Breast epithelium (tissue), 4 donors: ENCODE results near the gene FOCAD. TPM values are rescaled to one million over a fixed set of nuclear protein-coding genes. Genes with fewer than 3 reads are reported as not detected.

Experiments used
- DNase-seq, 2 donors: peaks; one replicate each; pipeline ENCODE4 v3.0.0-alpha.2; 2019; ENCODE audit warnings: low spot score in 2 of 2
- H3K27ac ChIP-seq, 2 donors: fragments of 200-600 bp; sonication (generic) in 1 of 2; one replicate each; pipeline ENCODE4 v1.5.1; 2016 to 2019; ENCODE audit warnings: mild to moderate bottlenecking in 1 of 2
- H3K27me3 ChIP-seq, 2 donors: fragments of 200-600 bp; sonication (generic) in 1 of 2; one replicate each; pipeline versions ENCODE4 v1.5.1 to v1.6.0; 2017 to 2019; ENCODE audit warnings: control low read depth in 1 of 2, mild to moderate bottlenecking in 1 of 2
- H3K36me3 ChIP-seq: fragments of 200-600 bp; one replicate; pipeline ENCODE4 v1.5.1; 2019
- H3K4me1 ChIP-seq, 2 donors: fragments of 200-600 bp; sonication (generic); one replicate each; pipeline ENCODE4 v1.5.1; 2016 to 2019; ENCODE audit warnings: control low read depth in 1 of 2
- H3K4me3 ChIP-seq, 3 donors: fragments of 200-600 bp; sonication (generic); 1 replicate in 2 of 3; 2 replicates in 1 of 3; pipeline ENCODE4 v1.5.1; 2016 to 2019; ENCODE audit warnings: mild to moderate bottlenecking in 3 of 3, moderate library complexity in 2 of 3
- H3K9me3 ChIP-seq, 2 donors: fragments of 200-600 bp; sonication (generic) in 1 of 2; one replicate each; pipeline ENCODE4 v1.5.1; 2016 to 2019; ENCODE audit warnings: control low read depth in 1 of 2
- CTCF ChIP-seq, 3 donors: fragments of 450-650 bp; IDR thresholded peaks; one replicate each; pipeline ENCODE4 v1.5.1; 2016 to 2017; ENCODE audit warnings: antibody characterized with exemption in 3 of 3, mild to moderate bottlenecking in 3 of 3, moderate library complexity in 3 of 3
- POLR2A ChIP-seq: fragments of 450-650 bp; IDR thresholded peaks from one replicate; pipeline ENCODE4 v1.6.1; 2016; ENCODE audit warnings: antibody characterized with exemption, mild to moderate bottlenecking, moderate library complexity
- POLR2AphosphoS5 ChIP-seq, 3 donors: sonication (generic); formaldehyde crosslinking; IDR thresholded peaks; one replicate each; pipeline ENCODE4 v1.6.1; 2017; ENCODE audit warnings: antibody characterized with exemption in 3 of 3
- intact Hi-C: fragments of 100-400 bp; cut with DNase I; formaldehyde crosslinking; loops from one replicate; pipeline ENCODE4 v1.15.1; 2023; ENCODE audit warnings: low total_unique reads
- total RNA-seq, 3 donors: library from RNA; depleted of rRNA; stranded (reverse); fragments of >200 nt; gene quantifications; one replicate each; pipeline ENCODE4 v1.1.0, GENCODE V29; 2016

Gene FOCAD
- total RNA-seq, 3 donors from 2014 or later = 23.4 to 48.1 (median 36.7) TPM

- no peaks in the 10 kb centered on the region for H3K9me3 ChIP-seq
- no peaks in the 10 kb centered on the region for H3K27me3 ChIP-seq
- peak in 1 of 2 donors; percentile 28 for DNase-seq
- no peaks in the 10 kb centered on the region for H3K4me1 ChIP-seq
- H3K27ac ChIP-seq = no peak overlapping the region
- H3K36me3 ChIP-seq = no peaks in the 10 kb centered on the region
- TF ChIP-seq CTCF (IDR thresholded peaks at IDR 0.05) (no peak), POLR2AphosphoS5 (IDR thresholded peaks at IDR 0.05) (no peak), POLR2A (no peak)
- no peak overlapping the region for H3K4me3 ChIP-seq
- intact Hi-C loops = no loop called here
Observed at GRCh38 chr9:20693068-20693467, 9.0 kb downstream of the FOCAD start.

- intact Hi-C loops = no loop called here
- no peak overlapping the region for H3K27ac ChIP-seq
- TF ChIP-seq POLR2AphosphoS5 (IDR thresholded peaks at IDR 0.05) (no peak), POLR2A (no peak), CTCF (IDR thresholded peaks at IDR 0.05) (no peak)
- no peaks in the 10 kb centered on the region for H3K9me3 ChIP-seq
- no peaks in the 10 kb centered on the region for H3K36me3 ChIP-seq
- no peaks in the 10 kb centered on the region for H3K4me1 ChIP-seq
- DNase-seq = no peak
- H3K4me3 ChIP-seq = no peak overlapping the region
- H3K27me3 ChIP-seq = no peaks in the 10 kb centered on the region
Observed at GRCh38 chr9:20694248-20694647, 10.2 kb downstream of the FOCAD start.

GRCh38 chr9:20697021-20697719 lies 13.1 kb downstream of the FOCAD start:
- intact Hi-C loops = no loop called here
- Histone ChIP-seq H3K36me3 (no peaks in the 10 kb centered on the region), H3K9me3 (no peaks in the 10 kb centered on the region), H3K27ac (no peak overlapping the region), H3K4me3 (no peak overlapping the region), H3K4me1 (no peaks in the 10 kb centered on the region), H3K27me3 (no peaks in the 10 kb centered on the region)
- no peak for TF ChIP-seq POLR2A
- TF ChIP-seq POLR2AphosphoS5 (IDR thresholded peaks at IDR 0.05) = no peak
- TF ChIP-seq CTCF (IDR thresholded peaks at IDR 0.05) = no peak
- no peak for DNase-seq

GRCh38 chr9:20698782-20699181 lies 14.7 kb downstream of the FOCAD start:
- no peaks in the 10 kb centered on the region for H3K9me3 ChIP-seq
- H3K4me3 ChIP-seq = no peak overlapping the region
- intact Hi-C loops = no loop called here
- no peaks in the 10 kb centered on the region for H3K4me1 ChIP-seq
- no peaks in the 10 kb centered on the region for H3K36me3 ChIP-seq
- H3K27ac ChIP-seq = no peak overlapping the region
- TF ChIP-seq CTCF (IDR thresholded peaks at IDR 0.05) = no peak
- TF ChIP-seq POLR2A = no peak
- no peak for TF ChIP-seq POLR2AphosphoS5 (IDR thresholded peaks at IDR 0.05)
- no peak for DNase-seq
- H3K27me3 ChIP-seq = no peaks in the 10 kb centered on the region

- Histone ChIP-seq H3K4me1 (no peaks in the 10 kb centered on the region), H3K27me3 (no peaks in the 10 kb centered on the region), H3K36me3 (no peaks in the 10 kb centered on the region), H3K9me3 (no peaks in the 10 kb centered on the region), H3K4me3 (no peak overlapping the region), H3K27ac (no peak overlapping the region)
- intact Hi-C loops = no loop called here
- no peak for DNase-seq
- TF ChIP-seq POLR2A (no peak), CTCF (IDR thresholded peaks at IDR 0.05) (no peak), POLR2AphosphoS5 (IDR thresholded peaks at IDR 0.05) (no peak)
Observed at GRCh38 chr9:20701060-20701459, 17.0 kb downstream of the FOCAD start.
